ENCODE measurements around the gene CCL22.

CCL22 gene

GRCh38 chr16:57355898-57356414 lies 2.6 kb upstream of the CCL22 start:
- TF ChIP-seq CTCF (IDR thresholded peaks at IDR 0.05; ENCODE audit: borderline replicate concordance, control extremely low read depth, extremely low read depth, insufficient read depth, missing control alignments), result no peak
- in situ Hi-C loops (cut with MboI; ENCODE audit: low sequenced_read_pairs, unreplicated experiment), result no loop called here

GRCh38 chr16:57356547-57356946 lies 2.0 kb upstream of the CCL22 start:
- no peak for TF ChIP-seq CTCF (IDR thresholded peaks at IDR 0.05; ENCODE audit: borderline replicate concordance, control extremely low read depth, extremely low read depth, insufficient read depth, missing control alignments)
- in situ Hi-C loops (cut with MboI; ENCODE audit: low sequenced_read_pairs, unreplicated experiment), result no loop called here
- DNase-seq (ENCODE audit: low spot score), result no peak

More at GRCh38 chr16:57355898-57356414, 2.6 kb upstream of the CCL22 start:
- DNase-seq (ENCODE audit: low spot score), result no peak

GRCh38 chr16:57357330-57358085 lies 1.1 kb upstream of the CCL22 start:
- peak; percentile 62 for DNase-seq (ENCODE audit: low spot score)
- in situ Hi-C loops (cut with MboI; ENCODE audit: low sequenced_read_pairs, unreplicated experiment), result no loop called here
- no peak for TF ChIP-seq CTCF (IDR thresholded peaks at IDR 0.05; ENCODE audit: borderline replicate concordance, control extremely low read depth, extremely low read depth, insufficient read depth, missing control alignments)

- TF ChIP-seq CTCF (IDR thresholded peaks at IDR 0.05; ENCODE audit: borderline replicate concordance, control extremely low read depth, extremely low read depth, insufficient read depth, missing control alignments), result no peak
- no peak for DNase-seq (ENCODE audit: low spot score)
- in situ Hi-C loops (cut with MboI; ENCODE audit: low sequenced_read_pairs, unreplicated experiment), result no loop called here
Observed at GRCh38 chr16:57358086-57358420, 530 bp upstream of the CCL22 start.

- no peak for DNase-seq (ENCODE audit: low spot score)
- in situ Hi-C loops (cut with MboI; ENCODE audit: low sequenced_read_pairs, unreplicated experiment), result no loop called here
- no peak for TF ChIP-seq CTCF (IDR thresholded peaks at IDR 0.05; ENCODE audit: borderline replicate concordance, control extremely low read depth, extremely low read depth, insufficient read depth, missing control alignments)
Observed at GRCh38 chr16:57360321-57360935, 1.8 kb downstream of the CCL22 start.

- in situ Hi-C loops (cut with MboI; ENCODE audit: low sequenced_read_pairs, unreplicated experiment), result no loop called here
- no peak for DNase-seq (ENCODE audit: low spot score)
- TF ChIP-seq CTCF (IDR thresholded peaks at IDR 0.05; ENCODE audit: borderline replicate concordance, control extremely low read depth, extremely low read depth, insufficient read depth, missing control alignments), result no peak
Observed at GRCh38 chr16:57361404-57361803, 2.8 kb downstream of the CCL22 start.

All from GM13976 (cell line).